ENCODE measurements around the gene SLC25A1. TPM values are rescaled to one million over a fixed set of nuclear protein-coding genes. Genes with fewer than 3 reads are reported as not detected.

The SLC25A1 gene
- total RNA-seq, 1 donor from 2014 or later, result 97.9 TPM

DNA sequence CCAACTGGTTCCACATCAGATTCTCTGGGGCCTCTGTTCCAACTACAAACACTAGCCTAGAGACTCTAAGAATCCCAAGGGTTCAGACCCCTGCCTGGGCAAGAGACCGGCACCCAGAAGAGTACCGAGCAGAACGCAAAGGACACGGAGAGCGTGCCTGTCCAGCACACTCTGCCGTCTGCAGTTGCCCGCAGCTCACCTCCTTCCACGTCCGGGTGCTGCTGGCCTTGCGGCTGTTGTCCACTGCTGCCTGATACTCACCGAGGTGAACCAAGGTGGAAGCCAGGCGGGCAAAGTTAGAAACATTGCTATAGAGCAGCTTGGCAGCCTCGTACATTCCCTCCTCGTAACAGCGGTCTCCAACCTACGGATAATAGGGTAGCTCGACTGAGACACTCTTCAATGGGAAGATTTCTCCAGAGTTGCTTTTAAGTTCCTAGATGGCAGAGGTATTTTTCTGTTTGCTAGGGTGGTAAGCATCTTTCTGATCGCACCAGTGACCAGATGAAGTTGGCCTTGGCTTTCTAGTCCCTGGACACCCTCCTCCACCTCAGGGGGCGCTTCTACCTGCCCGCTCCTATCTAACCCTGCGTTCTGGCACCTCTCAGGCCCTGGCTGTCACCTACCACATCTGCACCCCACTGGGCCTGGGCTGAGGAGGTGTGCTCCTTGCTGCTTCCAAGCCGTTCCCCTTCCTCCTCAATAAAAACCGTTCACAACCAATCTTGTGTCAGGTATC, 22.8 kb upstream of the SLC25A1 start:
- Mint-ChIP-seq H3K36me3 (ENCODE audit: low read depth, unreplicated experiment) (peaks cover 51% of the 10 kb centered on the region), H3K9me3 (ENCODE audit: unreplicated experiment) (no peaks in the 10 kb centered on the region), H3K4me3 (ENCODE audit: unreplicated experiment) (no peak overlapping the region), H3K4me1 (ENCODE audit: low read depth, unreplicated experiment) (peaks cover 7% of the 10 kb centered on the region), H3K27me3 (ENCODE audit: low read depth, unreplicated experiment) (no peaks in the 10 kb centered on the region), H3K27ac (ENCODE audit: unreplicated experiment) (no peak overlapping the region)
- Histone ChIP-seq H3K4me1 (ENCODE audit: insufficient read depth, low read length) (no peaks in the 10 kb centered on the region), H3K9ac (ENCODE audit: low read length) (no peak overlapping the region), H3K79me2 (ENCODE audit: insufficient read depth, low read length) (no peaks in the 10 kb centered on the region), H2AFZ (ENCODE audit: low read depth, low read length) (no peak overlapping the region), H3K4me2 (ENCODE audit: low read length) (no peak overlapping the region), H3K4me3 (ENCODE audit: insufficient read depth, low read depth, low read length) (no peak overlapping the region), H4K20me1 (ENCODE audit: insufficient read depth, low read length) (no peaks in the 10 kb centered on the region), H3K9me3 (ENCODE audit: insufficient read depth, low read depth, low read length) (no peaks in the 10 kb centered on the region), H3K27me3 (ENCODE audit: insufficient read depth, low read length) (no peaks in the 10 kb centered on the region), H3K36me3 (ENCODE audit: insufficient read depth, low read length) (no peaks in the 10 kb centered on the region), H3K27ac (ENCODE audit: low read depth, low read length) (no peak overlapping the region)
- TF ChIP-seq, protein P1, sequence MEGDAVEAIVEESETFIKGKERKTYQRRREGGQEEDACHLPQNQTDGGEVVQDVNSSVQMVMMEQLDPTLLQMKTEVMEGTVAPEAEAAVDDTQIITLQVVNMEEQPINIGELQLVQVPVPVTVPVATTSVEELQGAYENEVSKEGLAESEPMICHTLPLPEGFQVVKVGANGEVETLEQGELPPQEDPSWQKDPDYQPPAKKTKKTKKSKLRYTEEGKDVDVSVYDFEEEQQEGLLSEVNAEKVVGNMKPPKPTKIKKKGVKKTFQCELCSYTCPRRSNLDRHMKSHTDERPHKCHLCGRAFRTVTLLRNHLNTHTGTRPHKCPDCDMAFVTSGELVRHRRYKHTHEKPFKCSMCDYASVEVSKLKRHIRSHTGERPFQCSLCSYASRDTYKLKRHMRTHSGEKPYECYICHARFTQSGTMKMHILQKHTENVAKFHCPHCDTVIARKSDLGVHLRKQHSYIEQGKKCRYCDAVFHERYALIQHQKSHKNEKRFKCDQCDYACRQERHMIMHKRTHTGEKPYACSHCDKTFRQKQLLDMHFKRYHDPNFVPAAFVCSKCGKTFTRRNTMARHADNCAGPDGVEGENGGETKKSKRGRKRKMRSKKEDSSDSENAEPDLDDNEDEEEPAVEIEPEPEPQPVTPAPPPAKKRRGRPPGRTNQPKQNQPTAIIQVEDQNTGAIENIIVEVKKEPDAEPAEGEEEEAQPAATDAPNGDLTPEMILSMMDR (IDR thresholded peaks at IDR 0.05; ENCODE audit: insufficient read depth, low read depth, low read length), result no peak
- no peak for TF ChIP-seq EZH2 (IDR thresholded peaks at IDR 0.05; ENCODE audit: insufficient read depth, low read length)
- FAIRE-seq, result no peak
- no peak for DNase-seq (ENCODE audit: low read depth)

DNA sequence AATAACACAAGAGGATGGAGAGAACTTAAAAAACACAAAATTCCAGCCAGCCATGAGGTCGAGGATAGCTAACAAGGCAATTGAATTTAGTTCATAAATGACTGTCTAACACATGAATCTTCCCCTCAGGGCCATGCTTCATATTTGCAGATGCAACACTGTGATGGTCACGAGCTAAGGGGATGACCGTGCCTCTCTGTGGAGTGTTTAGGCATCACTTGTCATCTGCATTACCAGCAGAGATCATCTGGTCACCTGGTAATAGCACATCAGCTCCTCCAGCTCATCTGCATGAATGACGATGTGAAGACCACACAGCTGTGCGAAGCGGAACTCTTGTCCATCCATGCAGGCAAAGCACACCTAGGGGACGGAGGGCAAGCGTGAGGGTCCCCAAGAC, 20.9 kb upstream of the SLC25A1 start:
- no peak for FAIRE-seq

More for the DNA sequence above, 20.9 kb upstream of the SLC25A1 start:
- Histone ChIP-seq H3K79me2 (ENCODE audit: insufficient read depth, low read length) (no peaks in the 10 kb centered on the region), H2AFZ (ENCODE audit: low read depth, low read length) (no peak overlapping the region), H4K20me1 (ENCODE audit: insufficient read depth, low read length) (no peaks in the 10 kb centered on the region), H3K27me3 (ENCODE audit: insufficient read depth, low read length) (no peaks in the 10 kb centered on the region), H3K4me3 (ENCODE audit: insufficient read depth, low read depth, low read length) (no peak overlapping the region), H3K27ac (ENCODE audit: low read depth, low read length) (no peak overlapping the region), H3K36me3 (ENCODE audit: insufficient read depth, low read length) (no peaks in the 10 kb centered on the region), H3K9ac (ENCODE audit: low read length) (no peak overlapping the region), H3K4me2 (ENCODE audit: low read length) (no peak overlapping the region), H3K9me3 (ENCODE audit: insufficient read depth, low read depth, low read length) (no peaks in the 10 kb centered on the region), H3K4me1 (ENCODE audit: insufficient read depth, low read length) (no peaks in the 10 kb centered on the region)
- no peak for DNase-seq (ENCODE audit: low read depth)
- Mint-ChIP-seq H3K9me3 (ENCODE audit: unreplicated experiment) (no peaks in the 10 kb centered on the region), H3K27me3 (ENCODE audit: low read depth, unreplicated experiment) (no peaks in the 10 kb centered on the region), H3K4me1 (ENCODE audit: low read depth, unreplicated experiment) (peaks cover 7% of the 10 kb centered on the region), H3K36me3 (ENCODE audit: low read depth, unreplicated experiment) (peaks cover 51% of the 10 kb centered on the region), H3K27ac (ENCODE audit: unreplicated experiment) (no peak overlapping the region), H3K4me3 (ENCODE audit: unreplicated experiment) (no peak overlapping the region)
- TF ChIP-seq, protein P1 (IDR thresholded peaks at IDR 0.05; ENCODE audit: insufficient read depth, low read depth, low read length), result no peak
- no peak for TF ChIP-seq EZH2 (IDR thresholded peaks at IDR 0.05; ENCODE audit: insufficient read depth, low read length)
